Effector memory CD8-positive, alpha-beta T cell (primary cell): Measurements from ENCODE around the gene C16orf92.

ENCODE experiments used
- ATAC-seq: fragments of 150-1000 bp; cut with Tn5 transposase; replicated peaks from 2 replicates; pipeline ENCODE4 v1.10.0; 2021; ENCODE audit warnings: mild to moderate bottlenecking, moderate library complexity
- DNase-seq, 3 experiments: peaks; one replicate each; pipeline ENCODE4 v3.0.0; 2021
- H3K27ac Mint-ChIP-seq, 2 donors: one replicate each; pipeline ENCODE4 v1.8.0; 2022; ENCODE audit warnings: mild to moderate bottlenecking in 2 of 2, mixed read lengths in 2 of 2, moderate library complexity in 2 of 2
- H3K27me3 Mint-ChIP-seq, 2 donors: one replicate each; pipeline ENCODE4 v1.8.0; 2022; ENCODE audit warnings: mixed read lengths in 2 of 2
- H3K36me3 Mint-ChIP-seq: one replicate; pipeline ENCODE4 v1.8.0; 2022; ENCODE audit warnings: mild to moderate bottlenecking, moderate library complexity, mixed read lengths; ENCODE audit not compliant: insufficient read depth
- H3K4me1 Mint-ChIP-seq, 2 donors: one replicate each; pipeline ENCODE4 v1.8.0; 2022; ENCODE audit warnings: low read depth in 2 of 2, mixed read lengths in 2 of 2
- H3K4me3 Mint-ChIP-seq, 2 donors: one replicate each; pipeline ENCODE4 v1.8.0; 2022; ENCODE audit warnings: mild to moderate bottlenecking in 2 of 2, mixed read lengths in 2 of 2, moderate library complexity in 2 of 2
- H3K9me3 Mint-ChIP-seq, 2 donors: one replicate each; pipeline ENCODE4 v1.8.0; 2022; ENCODE audit warnings: mixed read lengths in 2 of 2

The C16orf92 gene

DNA sequence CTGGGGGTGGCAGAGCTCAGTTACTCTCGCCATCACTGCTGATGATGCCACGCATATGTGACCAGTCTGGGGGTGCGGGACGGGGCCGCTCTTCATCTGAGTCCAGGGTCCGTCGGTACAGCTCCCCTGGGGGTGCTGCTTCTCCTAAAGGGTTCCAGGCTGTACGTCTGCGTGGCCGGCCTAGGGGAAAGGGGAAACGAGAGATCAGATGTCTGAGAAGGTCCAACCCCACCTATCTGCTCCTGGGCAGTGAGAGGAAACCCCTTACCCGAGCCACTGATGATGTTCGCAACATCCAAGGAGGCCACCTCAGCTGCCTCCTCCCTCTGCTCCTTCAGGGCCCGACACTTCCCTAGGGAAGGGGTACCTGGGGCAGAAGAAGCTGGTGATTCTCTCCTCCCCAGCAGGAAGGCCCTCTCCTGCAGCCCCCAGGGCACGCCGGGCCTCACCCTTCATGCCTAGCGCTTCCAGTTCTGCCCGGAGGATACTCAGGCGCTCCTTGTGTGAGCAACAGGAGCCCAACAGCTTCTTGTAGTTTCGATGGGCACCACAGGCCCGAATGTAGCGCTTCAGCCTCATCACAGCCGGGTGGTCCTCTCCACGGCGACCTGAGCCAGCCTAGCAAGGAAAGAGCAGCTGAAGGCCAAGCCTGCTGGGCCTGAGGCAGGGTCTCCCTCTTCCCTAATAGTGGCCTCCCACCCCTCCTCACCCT lies 29.7 kb upstream of the C16orf92 start:
- H3K27me3 Mint-ChIP-seq, result no peaks in the 10 kb centered on the region
- no peaks in the 10 kb centered on the region for H3K9me3 Mint-ChIP-seq
- H3K27ac Mint-ChIP-seq, result peak overlapping the region in 1 of 2 donors; percentile 98
- peaks cover 33% of the 10 kb centered on the region for H3K36me3 Mint-ChIP-seq
- DNase-seq (no peak), ATAC-seq (no peak)
- H3K4me1 Mint-ChIP-seq, result peaks cover 19 to 23% of the 10 kb centered on the region in 2 donors
- H3K4me3 Mint-ChIP-seq, result peak overlapping the region in 1 of 2 donors; percentile 5

DNA sequence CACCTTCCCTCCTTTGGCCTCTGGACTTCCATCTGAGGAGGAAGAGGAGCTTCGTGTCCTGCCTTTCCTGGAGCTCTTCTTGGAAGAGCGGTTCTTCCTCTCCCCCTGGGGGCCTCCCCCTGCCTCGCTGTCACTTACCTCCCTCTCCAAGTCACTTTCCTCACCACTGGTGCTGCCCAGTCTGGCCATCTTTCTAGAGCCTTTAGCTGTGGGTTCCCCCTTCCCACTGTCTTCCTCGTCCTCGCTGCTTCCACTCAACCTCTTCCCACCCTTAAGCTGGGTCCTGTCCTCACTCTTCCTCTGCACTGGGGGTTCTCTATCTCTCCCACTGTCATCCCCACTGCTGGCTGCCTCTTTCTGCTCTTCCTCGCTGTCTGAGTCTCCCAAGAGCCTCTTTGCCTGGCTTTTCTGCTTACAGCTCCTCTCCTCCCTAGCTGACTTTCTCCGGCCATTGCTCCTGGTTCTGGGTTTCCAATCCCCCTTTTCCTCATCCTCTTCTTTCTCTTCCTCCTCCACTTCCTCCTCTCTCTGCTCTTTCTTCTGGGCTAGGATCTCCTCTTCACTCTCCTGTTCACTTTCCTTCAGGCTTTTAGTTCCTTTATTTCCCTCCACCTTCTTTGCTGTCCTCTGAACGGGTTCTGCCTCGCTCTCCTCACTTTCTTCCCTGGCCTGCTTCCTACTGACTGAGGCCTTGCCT lies 28.9 kb upstream of the C16orf92 start:
- no peak for DNase-seq

DNA sequence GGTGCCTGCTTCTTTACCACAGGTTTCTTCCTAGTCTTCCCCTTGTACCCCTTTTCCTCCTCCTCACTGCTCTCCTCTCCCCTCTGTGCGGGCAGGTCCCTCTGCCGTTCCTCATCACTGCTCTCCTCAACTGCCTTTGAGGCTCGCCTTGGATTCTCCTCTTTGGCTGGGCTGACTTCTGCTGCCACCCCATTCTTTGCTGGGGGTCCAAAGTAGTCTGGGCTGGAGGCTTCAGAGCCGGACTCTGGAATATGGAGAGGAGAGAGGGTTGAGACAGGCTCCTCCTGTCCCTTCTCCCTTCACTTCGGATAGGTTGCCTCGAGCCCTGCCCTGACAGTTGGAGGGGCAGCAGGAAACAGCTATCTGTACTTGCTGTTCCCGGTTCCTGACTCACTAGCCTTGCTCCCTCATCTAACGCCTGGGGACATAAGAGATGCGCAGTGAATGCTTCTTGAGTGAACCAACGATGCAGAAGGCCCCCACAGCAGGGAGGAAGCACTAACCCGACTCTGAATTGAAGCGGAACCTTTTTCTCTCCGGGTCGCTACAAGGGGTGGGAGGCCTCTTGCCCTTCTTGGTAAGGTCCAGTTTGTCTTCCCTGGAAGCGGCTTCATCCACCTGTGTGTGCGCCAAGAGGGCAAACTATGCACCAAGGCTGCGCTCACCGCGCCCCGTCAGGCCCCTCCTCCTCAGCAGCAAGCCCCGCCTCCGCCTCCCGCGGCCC lies 28.2 kb upstream of the C16orf92 start:
- peak overlapping the region; percentile 96 to 99 for H3K4me3 Mint-ChIP-seq
- ATAC-seq, result no peak
- peaks cover 34% of the 10 kb centered on the region for H3K36me3 Mint-ChIP-seq

More for the DNA sequence above, 28.9 kb upstream of the C16orf92 start:
- Mint-ChIP-seq H3K36me3 (peaks cover 36% of the 10 kb centered on the region), H3K27me3 (no peaks in the 10 kb centered on the region), H3K4me3 (peak overlapping the region; percentile 96 to 99), H3K9me3 (no peaks in the 10 kb centered on the region), H3K4me1 (peaks cover 22 to 24% of the 10 kb centered on the region in 2 donors), H3K27ac (peak overlapping the region in 1 of 2 donors; percentile 98)
- ATAC-seq, result no peak

DNA sequence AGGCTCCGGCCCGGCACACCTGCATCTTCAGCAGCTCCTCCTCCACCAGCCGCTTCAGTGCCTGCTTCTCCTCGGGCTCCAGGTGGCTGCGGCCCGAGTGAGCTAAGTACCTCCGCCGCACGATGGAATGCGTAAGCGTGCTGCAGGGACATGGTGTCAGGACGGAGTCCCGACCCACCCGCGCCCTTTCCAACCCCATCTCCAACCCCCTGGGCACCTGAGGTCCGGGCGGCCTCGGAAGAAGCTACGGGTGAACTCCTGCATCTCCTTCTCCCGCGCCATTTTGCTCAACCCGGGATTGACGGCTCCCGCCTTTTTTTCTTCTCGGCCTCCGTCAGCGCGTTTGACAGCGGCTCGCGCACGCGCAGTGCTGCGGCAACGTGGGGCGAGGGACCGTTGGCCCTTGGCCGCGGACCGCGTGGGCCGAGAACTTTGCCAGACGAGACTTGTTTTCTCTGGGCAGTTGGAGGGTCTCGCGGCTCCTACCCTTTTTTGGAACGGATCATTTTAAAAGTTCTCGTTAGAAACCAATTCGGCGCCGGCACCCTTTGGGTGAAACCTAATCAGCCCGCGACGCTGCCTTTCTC lies 27.6 kb upstream of the C16orf92 start, which contains the start of gene HIRIP3:
HIRIP3 (minus strand) TSS at position 294 of the 587 bp plus-strand sequence; CDS start at position 282, 12 bp downstream.
- peak within 1 kb of the TSS; percentile 96 to 99 for H3K4me3 Mint-ChIP-seq
- H3K9me3 Mint-ChIP-seq, result no peaks in the 10 kb centered on the region
- peaks cover 25 to 28% of the 10 kb centered on the region in 2 donors for H3K4me1 Mint-ChIP-seq
- H3K27ac Mint-ChIP-seq, result peak within 1 kb of the TSS; percentile 96 to 98
- ATAC-seq (peak; percentile 65), DNase-seq (peak; percentile 81 to 83 (median 82))
- H3K27me3 Mint-ChIP-seq, result no peaks in the 10 kb centered on the region
- H3K36me3 Mint-ChIP-seq, result peaks cover 34% of the 10 kb centered on the region

More for the DNA sequence above, 28.2 kb upstream of the C16orf92 start:
- Mint-ChIP-seq H3K27me3 (no peaks in the 10 kb centered on the region), H3K4me1 (peaks cover 25 to 28% of the 10 kb centered on the region in 2 donors), H3K9me3 (no peaks in the 10 kb centered on the region), H3K27ac (peak overlapping the region; percentile 96 to 98)
- no peak for DNase-seq

DNA sequence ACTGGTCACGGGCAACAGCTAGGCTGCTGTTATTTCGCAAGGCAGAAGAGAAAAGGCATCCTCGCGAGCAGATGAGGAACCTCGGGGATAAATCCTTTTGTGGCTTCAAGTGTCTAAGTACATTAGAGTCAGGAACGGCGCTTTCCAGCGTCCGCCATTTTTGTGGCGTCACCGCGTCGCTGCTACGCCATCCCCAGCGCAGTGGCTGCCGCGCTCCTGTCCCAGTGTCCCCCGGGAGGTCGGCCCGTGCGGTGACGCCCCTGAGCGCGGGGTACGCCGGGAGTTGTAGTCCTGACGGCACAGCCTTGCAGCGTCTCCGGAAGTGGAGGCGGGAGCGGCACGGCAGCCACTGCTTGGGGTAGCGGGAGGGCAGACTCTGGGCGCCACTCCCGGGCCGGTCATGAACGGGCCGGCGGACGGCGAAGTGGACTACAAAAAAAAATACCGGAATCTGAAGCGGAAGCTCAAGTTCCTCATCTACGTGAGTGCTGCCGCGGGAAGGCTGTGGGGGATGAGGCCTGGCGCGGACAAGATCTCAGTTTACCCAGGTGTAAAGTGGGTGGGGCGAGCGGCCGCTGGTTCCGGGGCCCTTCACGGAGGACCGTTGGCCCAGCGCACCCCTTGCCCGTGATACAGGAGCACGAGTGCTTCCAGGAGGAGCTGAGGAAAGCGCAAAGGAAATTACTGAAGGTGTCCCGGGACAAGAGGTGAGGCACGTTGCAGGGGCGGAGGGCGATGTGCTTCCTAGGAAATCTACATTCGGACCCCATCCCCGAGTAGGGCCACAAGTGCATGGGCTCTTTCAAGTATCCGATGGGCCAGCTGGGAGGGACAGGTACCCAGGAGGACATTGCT lies 26.9 kb upstream of the C16orf92 start, which contains the start of gene INO80E:
INO80E (plus strand) TSS at position 331 of the 855 bp plus-strand sequence; CDS start at position 401, 70 bp downstream.
- peaks cover 33% of the 10 kb centered on the region for H3K36me3 Mint-ChIP-seq
- DNase-seq (peak; percentile 99 to 100 (median 99)), ATAC-seq (peak; percentile 98)
- H3K27ac Mint-ChIP-seq, result peak within 1 kb of the TSS; percentile 96 to 98
- H3K9me3 Mint-ChIP-seq, result no peaks in the 10 kb centered on the region
- peak within 1 kb of the TSS; percentile 96 to 99 for H3K4me3 Mint-ChIP-seq
- H3K27me3 Mint-ChIP-seq, result no peaks in the 10 kb centered on the region
- H3K4me1 Mint-ChIP-seq, result peaks cover 25 to 28% of the 10 kb centered on the region in 2 donors

DNA sequence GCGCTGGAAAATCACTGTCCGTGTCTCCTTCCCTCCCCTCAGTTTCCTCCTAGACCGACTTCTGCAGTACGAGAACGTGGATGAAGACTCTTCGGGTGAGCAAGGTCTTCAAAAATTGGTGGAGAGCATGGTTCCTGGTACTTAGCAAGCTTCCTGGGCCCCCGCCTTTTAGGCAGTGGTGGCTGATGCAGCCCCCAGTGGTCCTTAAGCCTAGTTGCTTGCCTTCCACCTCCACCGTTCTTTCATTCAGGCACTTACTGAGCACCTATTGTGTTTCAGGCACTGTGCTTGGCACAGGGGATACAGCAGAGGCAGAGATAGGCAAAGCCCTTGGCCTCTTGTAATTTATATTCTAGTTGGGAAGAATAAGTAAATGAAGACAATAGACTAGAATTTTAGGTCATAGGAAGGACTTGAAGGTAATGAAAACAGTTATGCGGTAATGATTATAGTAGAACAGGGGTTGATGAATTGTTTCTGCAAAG lies 26.2 kb upstream of the C16orf92 start:
- H3K4me1 Mint-ChIP-seq, result peaks cover 25 to 28% of the 10 kb centered on the region in 2 donors
- DNase-seq (no peak), ATAC-seq (no peak)
- H3K27me3 Mint-ChIP-seq, result no peaks in the 10 kb centered on the region
- peak overlapping the region; percentile 96 to 99 for H3K4me3 Mint-ChIP-seq
- H3K9me3 Mint-ChIP-seq, result no peaks in the 10 kb centered on the region
- H3K27ac Mint-ChIP-seq, result peak overlapping the region; percentile 72 to 96
- peaks cover 29% of the 10 kb centered on the region for H3K36me3 Mint-ChIP-seq

DNA sequence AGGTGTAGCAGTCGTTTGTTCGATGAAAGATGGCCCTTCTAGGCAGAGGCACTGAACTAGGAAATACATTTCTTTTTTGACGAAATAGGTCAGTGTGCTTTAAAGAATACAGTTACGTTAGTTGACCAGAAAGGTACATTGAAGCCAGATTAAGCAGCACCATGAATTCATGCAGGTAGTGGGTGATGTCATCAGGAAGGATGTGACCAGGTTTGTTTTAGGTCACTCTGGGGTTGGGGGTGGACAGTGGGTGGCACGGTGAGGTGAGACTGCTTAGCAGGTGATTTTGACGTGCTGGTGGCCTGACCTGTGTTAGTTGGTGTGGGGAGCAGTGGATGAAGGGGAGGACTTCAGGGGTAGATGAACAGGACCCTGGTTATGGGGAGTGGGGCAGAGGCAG lies 23.4 kb upstream of the C16orf92 start:
- Mint-ChIP-seq H3K36me3 (peaks cover 23% of the 10 kb centered on the region), H3K27ac (peak overlapping the region; percentile 55 to 86), H3K4me3 (no peak overlapping the region), H3K9me3 (no peaks in the 10 kb centered on the region), H3K4me1 (peaks cover 29 to 30% of the 10 kb centered on the region in 2 donors), H3K27me3 (no peaks in the 10 kb centered on the region)
- ATAC-seq (no peak), DNase-seq (no peak)

DNA sequence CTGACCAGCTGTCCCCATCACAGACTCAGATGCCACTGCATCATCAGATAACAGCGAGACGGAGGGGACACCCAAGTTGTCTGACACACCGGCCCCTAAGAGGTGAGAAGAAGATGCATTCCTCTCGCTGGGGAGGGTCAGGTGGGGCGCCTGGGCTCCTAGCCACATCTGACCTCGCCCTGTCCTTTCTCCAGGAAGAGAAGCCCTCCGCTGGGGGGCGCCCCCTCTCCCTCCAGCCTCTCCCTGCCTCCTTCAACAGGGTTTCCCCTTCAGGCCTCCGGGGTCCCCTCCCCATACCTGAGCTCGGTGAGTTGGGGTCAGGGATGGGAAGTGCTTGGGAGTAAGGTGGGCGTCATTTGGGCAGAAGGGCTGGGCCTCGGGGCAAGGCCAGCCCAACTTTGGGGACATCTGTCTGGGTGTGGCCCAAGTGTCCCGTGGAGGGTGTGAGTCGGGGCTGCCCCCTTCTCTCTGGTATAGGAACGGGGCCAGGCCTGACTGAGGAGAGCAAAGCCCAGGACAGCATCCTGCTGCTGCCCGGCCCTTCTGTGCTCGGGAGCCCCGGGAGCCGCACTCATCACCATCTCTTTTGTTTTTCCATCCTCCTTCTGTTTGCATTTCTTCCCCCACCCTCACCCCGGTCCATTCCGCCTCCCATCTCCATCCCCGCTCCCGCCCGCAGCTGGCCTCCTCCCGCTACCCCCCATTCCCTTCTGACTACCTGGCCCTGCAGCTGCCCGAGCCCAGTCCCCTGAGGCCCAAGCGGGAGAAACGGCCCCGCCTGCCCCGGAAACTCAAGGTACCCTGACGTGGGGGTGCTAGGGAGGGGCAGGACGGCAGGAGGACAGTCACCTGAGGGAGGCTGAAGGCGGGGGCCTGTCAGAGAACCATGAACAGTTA lies 22.0 kb upstream of the C16orf92 start:
- Mint-ChIP-seq H3K36me3 (peaks cover 12% of the 10 kb centered on the region), H3K4me3 (no peak overlapping the region), H3K4me1 (peaks cover 23 to 27% of the 10 kb centered on the region in 2 donors), H3K9me3 (no peaks in the 10 kb centered on the region), H3K27ac (peak overlapping the region; percentile 41), H3K27me3 (no peaks in the 10 kb centered on the region)
- no peak for DNase-seq
- no peak for ATAC-seq

DNA sequence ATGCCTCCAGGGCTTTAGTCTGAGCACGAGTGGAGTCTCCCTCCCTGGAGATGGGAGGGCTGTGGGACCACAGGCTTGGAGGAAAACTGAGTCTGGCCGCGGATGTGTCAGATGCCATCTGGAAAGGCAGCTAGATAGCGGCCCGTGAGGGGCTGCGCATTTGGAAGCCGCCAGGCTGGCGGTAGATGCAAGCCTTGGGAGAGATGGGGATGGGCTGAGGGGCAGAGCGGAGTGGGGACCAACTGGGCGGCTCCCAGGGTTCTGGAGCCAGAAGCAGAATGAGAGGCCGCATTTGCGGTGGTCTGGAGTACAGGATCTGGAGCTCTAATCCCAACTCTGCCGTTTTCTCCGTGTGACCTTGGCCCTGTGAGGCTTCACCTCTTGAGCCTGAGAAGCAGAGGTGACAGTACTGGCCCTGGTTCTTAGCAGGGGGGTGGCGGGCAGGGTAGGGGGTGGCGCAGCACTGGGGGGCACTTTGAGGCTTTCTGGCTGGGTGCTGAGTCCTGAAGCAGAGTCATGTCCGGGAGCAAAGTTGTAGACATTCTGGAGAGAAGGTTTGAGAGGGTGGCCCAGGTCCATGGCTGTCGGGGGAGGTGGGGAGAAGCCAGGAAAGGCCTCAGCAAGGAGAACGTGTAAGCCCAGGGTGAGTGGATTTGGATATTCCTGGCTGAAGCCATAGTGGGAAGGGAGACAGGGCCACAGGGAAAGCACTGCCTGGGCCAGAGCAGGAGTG lies 20.2 kb upstream of the C16orf92 start:
- H3K36me3 Mint-ChIP-seq, result peaks cover 8% of the 10 kb centered on the region
- H3K4me1 Mint-ChIP-seq, result peaks cover 12 to 17% of the 10 kb centered on the region in 2 donors
- H3K9me3 Mint-ChIP-seq, result no peaks in the 10 kb centered on the region
- ATAC-seq (no peak), DNase-seq (no peak)
- peak overlapping the region in 1 of 2 donors; percentile 74 for H3K27ac Mint-ChIP-seq
- peaks cover 0 to 2% of the 10 kb centered on the region in 2 donors for H3K27me3 Mint-ChIP-seq
- H3K4me3 Mint-ChIP-seq, result no peak overlapping the region

DNA sequence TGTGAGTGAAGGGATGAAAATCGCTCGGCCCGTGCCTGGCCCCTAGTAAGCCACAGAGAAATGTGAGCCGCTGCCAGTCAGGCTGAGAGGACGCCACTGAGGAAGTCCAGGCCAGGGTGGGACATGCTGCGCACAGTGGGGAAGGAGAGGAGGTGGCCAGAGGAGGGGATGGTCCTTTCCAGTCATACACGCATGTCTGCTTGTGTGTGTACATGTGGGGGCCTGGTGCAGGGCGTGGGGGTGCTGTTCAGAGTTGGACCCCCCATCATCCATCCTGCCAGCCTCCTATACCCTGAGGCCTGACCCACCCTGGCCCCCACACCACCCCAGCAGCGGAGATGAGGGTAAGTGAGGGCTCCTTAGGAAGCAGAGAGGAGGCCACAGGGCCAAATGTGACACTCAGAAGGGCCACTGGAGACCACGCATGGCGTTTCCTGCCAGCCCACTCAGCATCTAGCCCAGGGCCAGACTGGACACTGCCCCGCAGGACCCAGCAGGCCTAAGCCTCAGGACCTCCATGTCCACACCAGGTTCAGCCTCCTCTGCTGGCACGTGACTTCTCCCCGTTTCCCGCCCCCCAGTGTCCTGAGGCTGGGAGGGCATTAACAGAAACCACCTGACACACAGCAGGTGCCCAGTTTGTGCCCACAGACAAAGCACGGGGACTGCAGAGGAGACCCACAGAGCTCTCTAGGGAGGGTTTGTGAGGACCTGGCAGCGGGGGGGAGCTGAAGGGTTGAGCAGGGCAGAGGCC lies 19.2 kb upstream of the C16orf92 start:
- Mint-ChIP-seq H3K4me1 (peaks cover 12 to 15% of the 10 kb centered on the region in 2 donors), H3K27me3 (peaks cover 6 to 13% of the 10 kb centered on the region in 2 donors), H3K4me3 (no peak overlapping the region), H3K36me3 (peaks cover 4% of the 10 kb centered on the region), H3K9me3 (no peaks in the 10 kb centered on the region), H3K27ac (peak overlapping the region in 1 of 2 donors; percentile 31)
- ATAC-seq (no peak), DNase-seq (no peak)
